H1 (cell line): ENCODE measurements around the gene GLIS2.

Experiments used
- EP300 ChIP-seq, 2 experiments: IDR thresholded peaks; 1 replicate in 1 of 2; 2 replicates in 1 of 2; pipeline ENCODE4 v1.6.1; 2011 to 2012; ENCODE audit warnings: low read depth in 2 of 2, low read length in 2 of 2, mild to moderate bottlenecking in 2 of 2, borderline replicate concordance in 1 of 2, inconsistent platforms in 1 of 2, moderate library complexity in 1 of 2
- TF ChIP-seq, protein P1 (sequence below), 3 experiments: IDR thresholded peaks; 1 replicate in 2 of 3; 2 replicates in 1 of 3; pipeline versions ENCODE4 v1.5.1 to v1.6.1; 2011; ENCODE audit warnings: low read length in 3 of 3, mild to moderate bottlenecking in 3 of 3, inconsistent platforms in 2 of 3, low read depth in 1 of 3, moderate library complexity in 1 of 3; ENCODE audit not compliant: insufficient read depth in 1 of 3; ENCODE audit errors: control extremely low read depth in 1 of 3

DNA sequence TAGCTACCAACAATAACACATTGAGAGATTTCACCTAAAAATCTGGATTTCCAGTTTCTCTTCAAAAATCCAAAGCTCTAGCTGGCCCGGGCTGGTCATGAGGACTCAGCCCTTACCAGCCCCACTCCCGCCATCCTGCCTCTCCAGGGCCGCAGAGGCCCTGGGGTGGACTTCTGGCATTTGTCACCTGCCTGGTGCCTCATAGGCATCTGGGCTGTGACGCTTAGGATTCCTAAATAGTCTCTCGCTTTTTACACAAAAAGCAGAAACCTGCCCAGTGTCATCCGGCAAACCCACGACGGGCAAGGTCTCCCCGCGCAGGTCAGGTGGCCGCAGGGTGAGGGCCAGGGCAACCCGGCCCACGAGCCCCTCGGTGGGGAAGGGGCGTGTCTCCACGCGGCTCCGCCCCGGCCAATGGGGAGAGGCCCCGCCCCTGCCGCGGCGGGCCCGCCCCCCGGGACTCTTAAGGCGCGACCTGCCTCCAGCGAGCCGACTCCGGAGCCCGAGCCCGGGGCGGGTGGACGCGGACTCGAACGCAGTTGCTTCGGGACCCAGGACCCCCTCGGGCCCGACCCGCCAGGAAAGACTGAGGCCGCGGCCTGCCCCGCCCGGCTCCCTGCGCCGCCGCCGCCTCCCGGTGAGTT lies 55.6 kb downstream of the GLIS2 start, which contains the start of gene VASN:
- no peak for TF ChIP-seq EP300 (IDR thresholded peaks at IDR 0.05; ENCODE audit: borderline replicate concordance in 1 of 2, low read depth in 2 of 2, low read length in 2 of 2)
- TF ChIP-seq, protein P1, sequence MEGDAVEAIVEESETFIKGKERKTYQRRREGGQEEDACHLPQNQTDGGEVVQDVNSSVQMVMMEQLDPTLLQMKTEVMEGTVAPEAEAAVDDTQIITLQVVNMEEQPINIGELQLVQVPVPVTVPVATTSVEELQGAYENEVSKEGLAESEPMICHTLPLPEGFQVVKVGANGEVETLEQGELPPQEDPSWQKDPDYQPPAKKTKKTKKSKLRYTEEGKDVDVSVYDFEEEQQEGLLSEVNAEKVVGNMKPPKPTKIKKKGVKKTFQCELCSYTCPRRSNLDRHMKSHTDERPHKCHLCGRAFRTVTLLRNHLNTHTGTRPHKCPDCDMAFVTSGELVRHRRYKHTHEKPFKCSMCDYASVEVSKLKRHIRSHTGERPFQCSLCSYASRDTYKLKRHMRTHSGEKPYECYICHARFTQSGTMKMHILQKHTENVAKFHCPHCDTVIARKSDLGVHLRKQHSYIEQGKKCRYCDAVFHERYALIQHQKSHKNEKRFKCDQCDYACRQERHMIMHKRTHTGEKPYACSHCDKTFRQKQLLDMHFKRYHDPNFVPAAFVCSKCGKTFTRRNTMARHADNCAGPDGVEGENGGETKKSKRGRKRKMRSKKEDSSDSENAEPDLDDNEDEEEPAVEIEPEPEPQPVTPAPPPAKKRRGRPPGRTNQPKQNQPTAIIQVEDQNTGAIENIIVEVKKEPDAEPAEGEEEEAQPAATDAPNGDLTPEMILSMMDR (IDR thresholded peaks at IDR 0.05; ENCODE audit: control extremely low read depth in 1 of 3, insufficient read depth in 1 of 3, low read depth in 1 of 3, low read length in 3 of 3), result no peak
